Immature natural killer cell (primary cell): Measurements from ENCODE around the gene EFTUD2. TPM values are rescaled to one million over a fixed set of nuclear protein-coding genes. Genes with fewer than 3 reads are reported as not detected.
"Not testable (repeated sequence)": the region's sequence is repeated elsewhere in the genome, so short reads cannot be mapped to it uniquely, and the experiment has no call there.

ENCODE experiments used
- DNase-seq, 3 donors: peaks; one replicate each; pipeline ENCODE4 v3.0.0; 2022; ENCODE audit warnings: mixed read lengths in 1 of 3
- H3K27ac Mint-ChIP-seq, 6 donors: one replicate each; pipeline ENCODE4 v1.8.0; 2020; ENCODE audit warnings: mixed read lengths in 6 of 6, mild to moderate bottlenecking in 5 of 6, inconsistent platforms in 4 of 6, moderate library complexity in 3 of 6
- H3K27me3 Mint-ChIP-seq, 3 donors: one replicate each; pipeline ENCODE4 v1.8.0; 2020 to 2021; ENCODE audit warnings: low read depth in 3 of 3, mild to moderate bottlenecking in 3 of 3, mixed read lengths in 3 of 3, moderate library complexity in 3 of 3, inconsistent platforms in 1 of 3
- H3K36me3 Mint-ChIP-seq, 3 donors: one replicate each; pipeline ENCODE4 v1.8.0; 2020; ENCODE audit warnings: mixed read lengths in 3 of 3, inconsistent platforms in 2 of 3, mild to moderate bottlenecking in 2 of 3
- H3K4me1 Mint-ChIP-seq, 2 donors: one replicate each; pipeline ENCODE4 v1.8.0; 2020; ENCODE audit warnings: inconsistent platforms in 2 of 2, mild to moderate bottlenecking in 2 of 2, mixed read lengths in 2 of 2, moderate library complexity in 1 of 2
- H3K4me3 Mint-ChIP-seq, 5 donors: one replicate each; pipeline ENCODE4 v1.8.0; 2020; ENCODE audit warnings: mild to moderate bottlenecking in 5 of 5, mixed read lengths in 5 of 5, inconsistent platforms in 3 of 5, moderate library complexity in 3 of 5
- H3K9me3 Mint-ChIP-seq, 6 donors: one replicate each; pipeline ENCODE4 v1.8.0; 2020; ENCODE audit warnings: mild to moderate bottlenecking in 6 of 6, mixed read lengths in 6 of 6, inconsistent platforms in 4 of 6, moderate library complexity in 3 of 6
- polyA plus RNA-seq, 3 donors: library from polyadenylated mRNA; unstranded; fragments of 300-500 nt; fragmentation: Illumina TruSeq; gene quantifications; one replicate each; pipeline ENCODE4 v1.2.3, GENCODE V29; 2021

The EFTUD2 gene
- polyA plus RNA-seq: 100 to 1,000 TPM in 2 of 3 donors, 10 to 100 TPM in 1; 76.5 to 109 (median 101) TPM

- Mint-ChIP-seq H3K4me1 (peaks cover 29 to 41% of the 10 kb centered on the region in 2 donors), H3K9me3 (no peaks in the 10 kb centered on the region), H3K36me3 (peaks cover 0 to 4% (median 0%) of the 10 kb centered on the region in 3 donors), H3K27ac (peak within 1 kb of the TSS; percentile 97 to 100 (median 99)), H3K27me3 (peaks cover 10 to 22% (median 17%) of the 10 kb centered on the region in 3 donors), H3K4me3 (peak within 1 kb of the TSS; percentile 91 to 98 (median 96))
- peak; percentile 95 to 97 (median 97) for DNase-seq
These were observed at the start of gene EFTUD2 for GRCh38 chr17:44899074-44899782. TSS of gene EFTUD2 (minus strand) at chr17:44899445. CDS start at chr17:44894521, 4,924 bp downstream.

DNA sequence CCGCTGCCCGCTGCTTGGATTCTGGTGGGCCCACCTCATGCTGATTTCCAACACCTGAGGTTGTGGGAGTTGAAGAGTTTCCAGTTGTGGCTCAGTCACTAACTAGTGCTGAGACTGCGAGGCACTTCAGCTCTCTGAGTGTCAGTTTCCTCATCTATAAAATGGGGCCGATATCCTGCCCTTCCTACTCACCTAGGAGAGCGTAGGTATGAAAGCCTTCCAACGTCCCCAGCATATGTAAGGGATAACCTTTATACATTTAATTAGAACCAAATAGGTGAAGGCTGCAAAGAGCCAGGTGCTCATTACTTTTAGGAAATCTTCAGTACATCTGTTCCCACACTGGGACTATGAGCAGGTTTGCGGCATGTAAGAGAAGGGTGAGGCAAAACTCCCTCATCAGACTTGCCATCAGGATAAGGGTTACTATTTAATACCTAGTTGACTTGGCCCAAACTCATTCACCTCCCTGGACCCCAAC, 49.1 kb upstream of the EFTUD2 start:
- peaks cover 14 to 22% of the 10 kb centered on the region in 2 donors for H3K4me1 Mint-ChIP-seq

DNA sequence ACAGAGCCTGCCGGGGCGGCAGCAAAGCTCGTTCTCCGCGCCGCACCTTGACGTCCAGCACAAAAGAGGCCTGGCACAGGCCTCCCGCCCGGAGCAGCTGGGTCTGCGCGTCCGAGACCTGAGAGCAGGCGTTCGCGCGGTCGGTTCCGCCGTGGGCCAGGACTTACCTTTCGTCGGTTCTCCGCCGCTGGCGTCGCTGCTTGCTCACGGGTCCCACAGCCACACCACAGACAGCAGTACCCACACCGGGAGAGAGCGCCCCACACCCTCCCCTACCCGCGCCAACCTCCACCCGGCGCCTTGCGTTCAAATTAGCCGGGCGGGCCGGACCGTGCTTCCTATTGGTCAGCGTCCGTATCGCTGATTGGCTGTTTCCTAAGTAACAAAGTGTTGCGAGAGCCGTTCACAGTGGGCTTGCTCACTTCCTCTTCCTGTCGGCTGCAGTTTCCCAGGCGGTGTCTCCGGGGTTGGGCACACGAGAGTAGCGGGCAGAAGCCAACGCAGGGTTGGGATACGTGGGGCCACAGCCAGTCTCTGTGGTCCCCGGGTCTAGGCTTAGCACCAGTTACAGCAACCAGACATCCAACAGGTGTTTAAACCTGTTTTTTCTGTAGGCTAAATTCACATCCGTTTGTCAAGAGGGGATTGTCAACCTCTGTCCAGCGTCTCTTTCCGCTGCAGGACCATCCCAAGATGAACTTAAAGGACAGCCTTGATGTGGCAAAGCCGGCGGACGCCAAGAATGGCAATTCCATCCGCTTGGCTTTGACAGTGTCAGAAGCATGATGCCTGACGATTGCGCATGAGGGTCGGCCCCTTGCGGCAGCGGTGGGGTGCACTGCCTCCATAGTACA, 48.4 kb upstream of the EFTUD2 start, which contains the start of gene KIF18B:
Gene KIF18B (minus strand): TSS at position 313 of the 854 bp plus-strand sequence. CDS start 11,429 bp downstream, outside the sequence.
- peaks cover 14 to 22% of the 10 kb centered on the region in 2 donors for H3K4me1 Mint-ChIP-seq
- H3K9me3 Mint-ChIP-seq: no peaks in the 10 kb centered on the region
- H3K36me3 Mint-ChIP-seq: no peaks in the 10 kb centered on the region
- peak within 1 kb of the TSS; percentile 93 to 97 (median 95) for H3K4me3 Mint-ChIP-seq
- peak within 1 kb of the TSS; percentile 89 to 98 (median 94) for H3K27ac Mint-ChIP-seq
- peaks cover 4 to 6% (median 5%) of the 10 kb centered on the region in 3 donors for H3K27me3 Mint-ChIP-seq
- DNase-seq: peak; percentile 86 to 88 (median 86)

More for the DNA sequence above, 49.1 kb upstream of the EFTUD2 start:
- DNase-seq: no peak
- peak overlapping the region; percentile 89 to 98 (median 94) for H3K27ac Mint-ChIP-seq
- no peaks in the 10 kb centered on the region for H3K36me3 Mint-ChIP-seq
- peaks cover 4 to 8% (median 5%) of the 10 kb centered on the region in 3 donors for H3K27me3 Mint-ChIP-seq
- H3K4me3 Mint-ChIP-seq: peak overlapping the region; percentile 93 to 97 (median 95)
- no peaks in the 10 kb centered on the region for H3K9me3 Mint-ChIP-seq

GRCh38 chr17:44945652-44946051, 46.4 kb upstream of the EFTUD2 start:
- H3K4me1 Mint-ChIP-seq: peaks cover 14 to 22% of the 10 kb centered on the region in 2 donors
- H3K9me3 Mint-ChIP-seq, H3K36me3 Mint-ChIP-seq, DNase-seq, H3K27me3 Mint-ChIP-seq, H3K27ac Mint-ChIP-seq: not testable (repeated sequence)
- peak overlapping the region in 1 of 5 donors; percentile 26 for H3K4me3 Mint-ChIP-seq

GRCh38 chr17:44942456-44942855, 43.2 kb upstream of the EFTUD2 start:
- no peak for DNase-seq
- H3K9me3 Mint-ChIP-seq: no peaks in the 10 kb centered on the region
- peak overlapping the region in 1 of 6 donors; percentile 4 for H3K27ac Mint-ChIP-seq
- peaks cover 0 to 8% (median 0%) of the 10 kb centered on the region in 3 donors for H3K36me3 Mint-ChIP-seq
- peaks cover under 1 to 3% (median 3%) of the 10 kb centered on the region in 3 donors for H3K27me3 Mint-ChIP-seq
- no peak overlapping the region for H3K4me3 Mint-ChIP-seq
- H3K4me1 Mint-ChIP-seq: peaks cover 4 to 7% of the 10 kb centered on the region in 2 donors

- H3K27ac Mint-ChIP-seq: peak overlapping the region in 1 of 6 donors; percentile 4
These were observed 42.6 kb upstream of the EFTUD2 start for GRCh38 chr17:44941712-44942331.

GRCh38 chr17:44940768-44941167, 41.5 kb upstream of the EFTUD2 start:
- Mint-ChIP-seq H3K9me3 (no peaks in the 10 kb centered on the region), H3K27ac (no peak overlapping the region), H3K36me3 (peaks cover 0 to 8% (median 0%) of the 10 kb centered on the region in 3 donors), H3K4me3 (no peak overlapping the region), H3K4me1 (no peaks in the 10 kb centered on the region), H3K27me3 (peaks cover 0 to 3% (median 2%) of the 10 kb centered on the region in 3 donors)
- DNase-seq: no peak

More at GRCh38 chr17:44941712-44942331, 42.6 kb upstream of the EFTUD2 start:
- Mint-ChIP-seq H3K27me3 (peaks cover 0 to 3% (median 2%) of the 10 kb centered on the region in 3 donors), H3K36me3 (peaks cover 0 to 8% (median 0%) of the 10 kb centered on the region in 3 donors), H3K9me3 (no peaks in the 10 kb centered on the region), H3K4me3 (no peak overlapping the region), H3K4me1 (peaks cover 4 to 6% of the 10 kb centered on the region in 2 donors)
- DNase-seq: no peak

DNA sequence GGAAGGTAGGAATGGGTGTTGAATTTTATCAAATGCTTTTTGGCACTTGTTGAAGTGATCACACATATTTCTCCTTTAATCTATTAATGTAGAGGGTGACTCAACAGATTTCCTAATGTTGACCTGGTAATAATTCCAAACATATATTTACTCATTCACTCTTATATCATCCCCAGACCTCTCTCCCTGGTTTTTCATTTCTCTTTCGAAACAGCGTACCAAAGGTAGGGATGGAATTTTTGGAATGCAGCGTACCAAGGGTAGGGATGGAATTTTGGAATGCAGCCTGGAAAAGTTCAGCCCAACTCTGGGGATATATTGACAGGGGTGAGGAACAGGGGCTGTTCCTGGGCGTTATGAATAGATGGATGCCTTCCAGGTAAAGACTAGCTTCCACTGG, 41.1 kb upstream of the EFTUD2 start:
- H3K27me3 Mint-ChIP-seq: peaks cover 0 to 3% (median 2%) of the 10 kb centered on the region in 3 donors
- peaks cover 0 to 8% (median 0%) of the 10 kb centered on the region in 3 donors for H3K36me3 Mint-ChIP-seq
- DNase-seq: no peak
- H3K27ac Mint-ChIP-seq: no peak overlapping the region
- no peak overlapping the region for H3K4me3 Mint-ChIP-seq
- H3K4me1 Mint-ChIP-seq: no peaks in the 10 kb centered on the region
- H3K9me3 Mint-ChIP-seq: no peaks in the 10 kb centered on the region

DNA sequence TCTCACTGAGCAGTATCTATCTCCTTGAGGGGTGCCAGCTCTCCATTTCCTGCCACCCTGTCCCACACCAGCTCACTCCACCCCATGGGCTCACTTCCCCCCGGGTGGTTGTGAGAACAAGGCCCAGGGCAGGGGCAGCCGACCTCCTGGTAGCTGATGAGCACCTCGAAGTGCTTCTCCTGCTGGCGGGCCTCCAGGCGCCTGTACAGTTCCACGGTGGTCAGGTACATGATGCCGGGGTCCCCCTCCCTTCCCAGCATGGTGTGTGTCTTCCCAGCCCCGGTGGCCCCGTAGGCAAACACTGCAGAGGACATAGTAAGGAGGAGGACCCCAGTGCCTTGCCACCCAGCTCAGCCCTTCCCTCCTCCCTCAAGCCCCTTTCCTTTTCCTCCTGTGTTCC, 35.9 kb upstream of the EFTUD2 start:
- Mint-ChIP-seq H3K4me3 (no peak overlapping the region), H3K4me1 (no peaks in the 10 kb centered on the region), H3K27ac (no peak overlapping the region), H3K27me3 (peaks cover 0 to 3% (median 3%) of the 10 kb centered on the region in 3 donors), H3K9me3 (no peaks in the 10 kb centered on the region), H3K36me3 (peaks cover 0 to 8% (median 0%) of the 10 kb centered on the region in 3 donors)
- no peak for DNase-seq

DNA sequence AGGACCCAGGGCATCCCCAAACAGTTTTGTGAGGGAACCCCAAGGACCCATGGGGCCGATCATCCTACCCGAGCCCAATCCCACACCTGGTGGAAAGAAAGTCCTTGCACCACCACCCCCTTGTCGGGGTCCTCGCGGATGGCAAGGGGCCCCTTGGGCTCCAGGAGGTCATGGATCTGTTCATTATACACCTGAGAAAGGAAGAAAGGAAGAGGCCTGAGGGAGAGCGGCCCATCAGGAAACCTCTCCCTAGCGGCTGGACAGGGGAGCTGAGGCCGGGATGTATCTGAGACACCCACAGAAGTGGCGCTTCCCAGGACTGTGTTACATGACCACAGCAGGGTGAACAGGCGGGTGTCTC, 35.5 kb upstream of the EFTUD2 start:
- no peak for DNase-seq
- H3K4me1 Mint-ChIP-seq: no peaks in the 10 kb centered on the region
- no peak overlapping the region for H3K4me3 Mint-ChIP-seq
- H3K27ac Mint-ChIP-seq: no peak overlapping the region
- H3K27me3 Mint-ChIP-seq: peaks cover 0 to 3% (median 3%) of the 10 kb centered on the region in 3 donors
- peaks cover 0 to 8% (median 0%) of the 10 kb centered on the region in 3 donors for H3K36me3 Mint-ChIP-seq
- H3K9me3 Mint-ChIP-seq: no peaks in the 10 kb centered on the region

- Mint-ChIP-seq H3K27me3 (peaks cover 0 to 3% (median 3%) of the 10 kb centered on the region in 3 donors), H3K9me3 (no peaks in the 10 kb centered on the region), H3K36me3 (peaks cover 0 to 4% (median 0%) of the 10 kb centered on the region in 3 donors), H3K4me1 (no peaks in the 10 kb centered on the region), H3K4me3 (no peak overlapping the region), H3K27ac (no peak overlapping the region)
- no peak for DNase-seq
These were observed 34.8 kb upstream of the EFTUD2 start for GRCh38 chr17:44933824-44934744.

GRCh38 chr17:44932787-44933097, 33.5 kb upstream of the EFTUD2 start:
- Mint-ChIP-seq H3K27me3 (peaks cover 0 to 2% (median 1%) of the 10 kb centered on the region in 3 donors), H3K4me3 (no peak overlapping the region), H3K9me3 (no peaks in the 10 kb centered on the region), H3K36me3 (no peaks in the 10 kb centered on the region), H3K4me1 (no peaks in the 10 kb centered on the region), H3K27ac (no peak overlapping the region)
- no peak for DNase-seq
